ENCODE measurements around the gene MT1M.
"Not testable (repeated sequence)": the region's sequence is repeated elsewhere in the genome, so short reads cannot be mapped to it uniquely, and the experiment has no call there.

The MT1M gene

DNA sequence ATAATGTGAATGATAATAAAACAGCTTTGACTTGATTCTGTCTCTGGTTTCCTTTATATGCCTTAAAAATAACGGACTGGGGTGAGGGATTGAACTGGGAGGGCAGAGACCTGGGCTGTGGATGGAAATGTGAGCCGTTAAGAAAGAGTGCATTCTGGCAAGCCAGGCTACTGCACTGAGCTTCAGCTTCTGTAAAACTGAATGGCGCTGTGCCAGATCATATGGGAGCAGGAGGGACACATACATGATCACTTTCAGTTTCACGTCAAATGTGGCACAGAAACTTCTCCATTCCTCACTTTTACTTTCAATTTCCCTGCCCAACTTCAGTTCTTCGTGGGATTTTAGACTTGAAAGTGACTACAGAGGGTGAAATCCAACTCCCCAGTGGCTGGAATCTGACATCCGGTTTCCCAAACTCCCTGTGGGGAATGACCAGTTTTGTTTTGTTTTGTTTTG, 23.0 kb upstream of the MT1M start:
- no peak for DNase-seq

DNA sequence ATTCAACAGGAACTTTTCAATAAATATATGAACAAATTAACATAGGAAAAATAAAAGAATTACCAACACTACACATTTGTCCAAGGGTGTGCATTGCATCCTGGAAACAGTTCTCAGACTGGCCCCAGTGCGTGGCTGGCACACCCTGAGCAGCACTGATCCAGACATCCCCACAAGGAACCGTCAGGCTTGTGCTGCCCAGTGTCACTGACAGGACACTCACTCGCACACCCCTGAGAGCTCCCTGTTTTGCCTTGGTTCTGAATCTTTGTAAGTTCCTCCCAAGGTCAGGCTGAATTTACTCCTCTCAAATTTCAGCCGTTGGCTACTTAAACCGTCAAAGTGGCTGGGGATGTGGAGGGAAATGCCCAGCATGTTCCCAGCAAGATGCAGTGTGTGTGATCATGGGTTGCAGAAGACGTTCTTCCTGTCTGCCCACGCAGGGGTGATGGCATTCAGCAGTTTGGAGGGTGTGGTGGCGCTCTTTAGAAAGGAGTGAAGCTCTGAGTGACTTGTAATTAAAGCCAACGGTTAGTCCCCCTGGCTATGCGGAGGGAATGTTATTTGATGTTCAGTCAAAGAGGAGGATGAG, 22.3 kb upstream of the MT1M start:
- DNase-seq, result no peak

DNA sequence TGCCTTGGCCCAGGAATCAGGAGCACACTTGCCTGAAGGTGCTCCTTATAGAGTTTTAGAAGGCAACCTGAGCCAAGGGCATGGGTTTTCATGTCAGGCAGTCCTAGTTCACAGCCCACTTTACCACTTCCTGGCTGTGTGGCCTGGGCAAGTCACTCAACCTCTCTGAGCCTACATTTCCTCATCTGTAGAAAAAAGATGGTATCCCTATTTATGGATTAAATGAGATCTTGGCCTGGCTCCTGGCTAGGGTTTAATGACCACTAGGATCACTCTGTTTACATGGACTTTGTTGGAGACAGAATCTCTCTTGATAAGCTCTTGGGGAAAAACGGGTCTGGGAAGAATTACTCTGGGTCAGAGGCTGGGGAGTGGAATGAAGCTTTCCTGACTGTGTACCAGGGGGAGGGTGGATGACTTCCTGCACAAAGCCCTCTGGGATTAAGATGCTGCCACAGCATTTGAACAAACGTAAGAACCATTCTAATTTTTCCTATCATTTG, 21.8 kb upstream of the MT1M start:
- no peak for DNase-seq

DNA sequence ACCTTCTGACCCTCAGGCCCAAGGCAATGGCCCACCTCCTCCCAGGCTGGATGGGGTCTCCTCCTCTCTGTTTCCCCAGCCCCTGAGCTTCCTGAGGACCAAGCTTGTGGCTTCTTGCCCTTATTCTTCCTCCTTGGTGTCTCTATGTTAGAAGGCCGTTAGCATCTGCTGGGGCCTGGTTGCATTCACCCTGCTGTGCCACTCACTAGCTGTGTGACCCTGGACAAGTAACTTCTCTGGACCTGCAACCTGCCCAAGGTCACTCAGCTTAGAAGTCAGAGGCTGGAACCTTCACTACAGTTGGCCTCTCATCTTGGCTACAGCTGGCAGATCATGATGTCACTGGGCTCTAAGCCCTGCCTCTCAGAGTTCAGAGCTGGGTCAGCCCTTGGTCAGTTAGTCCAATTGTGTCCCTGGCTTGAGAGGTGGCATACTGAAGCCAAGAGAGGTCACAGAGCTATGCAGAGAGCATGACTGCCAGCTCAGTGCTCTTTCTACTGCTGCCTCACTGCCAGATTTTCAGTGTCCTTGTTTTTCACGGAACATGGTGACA, 21.1 kb upstream of the MT1M start:
- DNase-seq, result no peak

DNA sequence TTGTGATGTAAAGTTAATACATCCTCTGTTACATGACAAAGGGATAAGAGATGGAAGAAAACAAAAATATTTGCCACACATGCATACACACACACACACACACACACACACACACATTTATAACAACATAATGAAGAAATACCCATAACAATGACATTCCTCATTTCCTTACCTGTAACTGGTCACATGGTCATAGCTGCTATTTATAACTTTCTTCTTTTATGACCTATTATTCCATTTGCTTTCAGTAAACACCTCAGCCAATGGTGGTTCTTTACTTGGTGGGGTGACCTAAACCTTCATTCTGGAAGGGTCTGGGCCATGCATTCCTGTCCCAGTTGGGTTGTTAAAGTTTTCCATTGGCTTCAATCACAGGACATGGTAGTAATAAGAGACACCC, 18.8 kb upstream of the MT1M start:
- no peak for DNase-seq

DNA sequence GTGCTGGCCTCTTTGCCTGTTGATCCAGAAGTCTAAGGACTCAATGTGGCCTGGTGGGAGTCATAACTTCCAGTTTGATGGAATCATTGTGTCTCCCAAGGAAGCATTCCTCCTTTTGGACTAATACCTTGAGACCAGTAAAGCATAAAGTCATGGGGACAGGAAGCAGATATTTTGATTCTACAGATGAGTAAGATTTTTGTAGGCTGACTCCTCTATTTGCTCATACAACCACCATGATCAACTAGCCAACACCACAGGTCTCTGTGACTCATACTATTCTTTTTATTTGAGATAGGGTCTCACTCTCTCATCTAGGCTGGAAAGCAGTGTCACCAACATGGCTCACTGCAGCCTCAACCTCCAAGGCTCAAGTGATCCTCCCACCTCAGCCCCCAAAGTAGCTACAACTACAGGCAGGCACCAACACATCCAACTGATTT, 17.9 kb upstream of the MT1M start:
- DNase-seq, result no peak

DNA sequence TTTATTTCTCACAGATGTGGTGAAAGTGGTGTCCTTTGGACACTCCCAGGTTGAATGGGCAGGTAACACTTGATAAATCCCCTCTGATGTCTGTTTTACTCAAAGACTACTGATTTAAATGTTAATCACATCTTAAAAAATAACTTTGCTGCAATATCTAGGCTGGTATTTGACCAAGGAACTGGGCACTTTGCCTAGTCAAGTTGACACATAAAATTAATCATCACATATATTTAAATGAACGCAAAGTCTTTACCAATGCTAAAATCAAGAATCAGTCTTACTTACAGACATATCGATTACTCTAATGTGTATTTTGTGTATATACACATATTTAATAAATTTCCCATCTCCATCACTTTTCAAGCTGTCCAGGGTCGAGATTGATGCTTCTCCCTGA, 17.1 kb upstream of the MT1M start:
- DNase-seq, result no peak

DNA sequence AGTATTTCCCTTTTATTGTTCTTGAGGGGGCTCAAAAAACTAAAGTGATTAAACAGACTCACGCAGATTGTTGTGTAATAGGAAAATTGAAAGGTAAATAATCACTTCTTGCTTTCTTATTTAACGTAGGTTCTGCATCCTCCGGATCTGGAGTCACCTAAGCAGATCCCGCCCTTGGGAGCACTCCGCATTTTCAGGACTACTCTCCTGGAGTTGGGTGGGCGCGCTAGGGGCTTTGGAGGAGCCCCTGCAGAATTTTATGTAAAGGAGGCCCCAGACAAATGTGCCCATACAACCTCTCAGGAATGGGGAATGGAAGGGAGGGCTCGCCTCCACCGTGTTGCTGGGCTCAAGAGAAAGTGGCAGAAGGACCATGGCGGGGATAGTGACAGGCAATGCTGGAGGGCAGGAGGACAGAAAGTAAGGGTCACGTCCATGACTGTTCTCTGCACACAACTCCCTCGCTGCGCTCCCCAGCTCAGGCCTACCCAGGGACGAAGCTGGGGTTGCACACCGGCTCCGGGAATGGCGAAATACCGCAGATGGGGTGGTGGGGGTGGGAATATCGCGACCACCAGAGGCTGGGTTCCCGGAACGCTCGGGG, 15.7 kb upstream of the MT1M start:
- DNase-seq, result no peak

DNA sequence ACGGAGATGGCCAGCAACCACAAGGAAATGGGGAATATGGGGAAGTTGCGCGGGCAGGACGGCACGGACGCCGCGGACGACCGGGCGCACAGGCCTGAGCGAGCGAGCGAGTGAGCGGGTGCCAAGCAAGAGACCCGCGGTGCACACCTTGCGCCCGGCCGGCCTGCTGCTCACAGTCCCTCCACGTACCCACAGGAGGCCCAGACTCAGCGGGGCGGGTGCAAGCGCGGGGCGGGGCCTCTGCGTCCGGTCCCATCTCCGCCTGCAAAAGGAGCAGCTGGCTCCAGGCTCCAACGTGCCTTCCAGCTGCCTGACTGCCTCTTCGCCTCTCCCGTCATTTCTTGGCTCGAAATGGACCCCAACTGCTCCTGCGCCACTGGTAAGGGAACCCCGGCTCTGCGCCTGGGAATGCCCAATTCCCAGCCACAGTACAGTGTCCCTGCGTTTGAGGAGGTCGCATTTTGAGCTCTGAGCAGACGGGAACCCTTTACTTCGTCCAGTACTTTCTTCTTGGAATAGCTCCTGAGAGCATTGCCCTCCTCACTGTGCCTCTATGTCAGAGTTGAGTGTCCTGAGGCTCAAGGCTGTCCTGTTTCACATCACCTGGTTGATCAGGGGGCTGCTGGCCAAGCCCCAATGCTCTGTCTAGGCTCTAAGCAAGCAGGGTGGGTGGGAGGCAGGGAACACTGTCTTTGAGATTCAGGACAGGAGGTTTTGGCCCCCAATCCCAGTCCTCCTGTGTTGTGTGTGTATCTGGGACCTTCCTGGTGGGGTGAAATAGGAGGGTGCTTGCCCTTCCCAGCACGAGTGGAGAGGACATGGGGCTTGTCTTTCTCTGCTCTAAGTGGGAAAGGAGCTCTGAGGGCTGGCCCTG, 15.0 kb upstream of the MT1M start:
- no peak for DNase-seq

DNA sequence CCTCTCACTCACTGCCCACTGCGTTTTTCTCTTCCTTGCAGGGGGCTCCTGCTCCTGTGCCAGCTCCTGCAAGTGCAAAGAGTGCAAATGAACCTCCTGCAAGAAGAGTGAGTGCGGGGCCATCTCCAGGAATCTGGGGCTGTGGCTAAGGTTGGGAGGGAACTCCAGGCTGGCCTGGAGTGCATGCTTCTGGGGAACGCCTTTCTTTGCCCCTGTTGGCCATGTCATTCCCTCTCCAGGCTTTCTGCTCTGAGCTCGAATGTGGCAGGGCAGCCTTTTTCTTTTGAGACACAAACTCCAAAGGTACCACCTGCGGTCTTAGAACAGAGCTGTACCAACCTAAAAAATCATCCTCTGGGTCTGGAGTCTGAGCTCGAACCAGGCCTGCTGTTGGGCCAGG, 14.3 kb upstream of the MT1M start:
- DNase-seq, result no peak

DNA sequence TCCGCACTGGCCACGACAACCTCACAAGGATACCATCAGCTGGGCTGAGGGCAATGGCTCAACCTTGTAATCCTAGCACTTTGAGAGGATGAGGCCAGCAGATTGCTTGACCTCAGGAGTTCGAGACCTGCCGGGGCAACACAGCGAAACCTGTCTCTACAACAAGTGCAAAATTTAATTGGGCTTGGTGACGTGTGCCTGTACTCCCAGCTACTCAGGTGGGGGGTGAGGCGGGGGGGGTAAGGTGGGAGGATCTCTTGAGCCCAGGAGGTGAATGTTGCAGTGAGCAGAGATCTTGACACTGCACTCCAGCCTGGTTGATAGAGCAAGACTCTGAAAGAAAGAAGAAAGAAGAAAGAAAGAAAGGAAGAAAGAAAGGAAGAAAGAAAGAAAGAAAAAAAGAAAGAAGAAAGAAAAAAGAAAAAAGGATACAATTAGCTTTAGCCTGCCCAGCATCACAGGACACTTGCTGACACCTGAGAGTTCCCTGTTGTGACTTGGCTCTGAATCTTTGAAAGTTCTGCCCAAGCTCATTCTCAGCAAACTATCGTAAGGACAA, 12.0 kb upstream of the MT1M start:
- DNase-seq, result no peak

DNA sequence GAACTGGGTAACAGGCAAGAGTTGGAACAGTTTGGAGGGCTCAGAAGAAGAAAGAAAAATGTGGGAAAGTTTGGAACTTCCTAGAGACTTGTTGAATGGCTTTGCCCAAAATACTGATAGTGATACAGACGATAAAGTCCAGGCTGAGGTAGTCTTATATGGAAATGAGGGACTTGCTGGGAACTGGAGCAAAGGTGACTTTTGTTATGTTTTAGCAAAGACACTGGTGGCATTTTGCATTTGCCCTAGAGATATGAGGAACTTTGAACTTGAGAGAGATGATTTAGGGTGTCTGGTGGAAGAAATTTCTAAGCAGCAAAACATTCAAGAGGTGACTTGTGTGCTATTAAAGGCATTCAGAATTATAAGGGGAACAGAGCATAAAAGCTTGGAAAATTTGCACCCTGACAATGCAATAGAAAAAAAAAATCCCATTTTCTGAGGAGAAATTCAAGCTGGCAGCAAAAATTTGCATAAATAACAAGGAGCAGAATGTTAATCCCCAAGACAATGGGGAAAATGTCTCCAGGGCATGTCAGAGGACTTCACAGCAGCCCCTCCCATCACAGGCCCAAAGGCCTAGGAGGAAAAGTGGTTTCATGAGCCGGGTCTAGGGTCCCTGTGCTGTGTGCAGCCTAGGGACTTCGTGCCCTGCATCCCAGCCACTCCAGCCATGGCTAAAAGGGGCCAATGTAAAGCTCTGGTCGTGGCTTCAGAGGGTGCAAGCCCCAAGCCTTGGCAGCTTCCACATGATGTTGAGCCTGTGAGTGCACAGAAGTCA, 10.6 kb upstream of the MT1M start:
- DNase-seq, result not testable (repeated sequence)

DNA sequence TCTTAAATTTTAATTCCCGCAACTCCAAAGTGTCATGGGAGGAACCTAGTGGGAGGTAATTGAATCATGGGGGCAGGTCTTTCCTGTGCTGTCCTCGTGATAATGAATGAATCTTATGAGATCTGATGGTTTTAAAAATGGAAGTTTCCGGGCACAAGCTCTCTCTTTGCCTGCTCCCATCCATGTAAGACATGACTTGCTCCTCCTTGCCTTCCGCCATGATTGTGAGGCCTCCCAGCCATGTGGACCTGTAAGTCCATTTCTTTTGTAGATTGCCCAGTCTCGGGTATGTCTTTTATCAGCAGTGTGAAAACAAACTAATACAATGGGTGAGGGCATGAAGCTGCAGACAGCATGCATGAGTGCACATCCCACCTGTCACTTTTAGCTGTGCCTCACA, 9.3 kb upstream of the MT1M start:
- DNase-seq, result not testable (repeated sequence)

DNA sequence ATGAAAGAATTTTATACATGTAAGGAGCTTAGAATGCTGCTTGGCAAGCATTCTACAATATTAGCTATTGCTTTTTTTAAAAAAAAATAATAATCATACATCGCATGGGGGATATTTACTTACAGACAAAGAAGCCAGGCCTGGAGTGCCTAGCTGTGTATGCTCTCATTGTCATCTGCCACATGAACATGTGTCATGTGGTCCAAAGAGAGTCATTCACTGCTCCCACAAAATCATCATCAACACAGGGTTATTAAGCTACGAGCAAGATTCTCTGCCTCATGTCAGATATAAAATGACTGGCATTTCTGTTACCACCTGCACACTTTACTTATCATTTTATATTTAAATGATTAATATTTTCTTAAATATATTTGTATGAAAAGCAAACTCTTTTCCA, 8.8 kb upstream of the MT1M start:
- DNase-seq, result no peak

DNA sequence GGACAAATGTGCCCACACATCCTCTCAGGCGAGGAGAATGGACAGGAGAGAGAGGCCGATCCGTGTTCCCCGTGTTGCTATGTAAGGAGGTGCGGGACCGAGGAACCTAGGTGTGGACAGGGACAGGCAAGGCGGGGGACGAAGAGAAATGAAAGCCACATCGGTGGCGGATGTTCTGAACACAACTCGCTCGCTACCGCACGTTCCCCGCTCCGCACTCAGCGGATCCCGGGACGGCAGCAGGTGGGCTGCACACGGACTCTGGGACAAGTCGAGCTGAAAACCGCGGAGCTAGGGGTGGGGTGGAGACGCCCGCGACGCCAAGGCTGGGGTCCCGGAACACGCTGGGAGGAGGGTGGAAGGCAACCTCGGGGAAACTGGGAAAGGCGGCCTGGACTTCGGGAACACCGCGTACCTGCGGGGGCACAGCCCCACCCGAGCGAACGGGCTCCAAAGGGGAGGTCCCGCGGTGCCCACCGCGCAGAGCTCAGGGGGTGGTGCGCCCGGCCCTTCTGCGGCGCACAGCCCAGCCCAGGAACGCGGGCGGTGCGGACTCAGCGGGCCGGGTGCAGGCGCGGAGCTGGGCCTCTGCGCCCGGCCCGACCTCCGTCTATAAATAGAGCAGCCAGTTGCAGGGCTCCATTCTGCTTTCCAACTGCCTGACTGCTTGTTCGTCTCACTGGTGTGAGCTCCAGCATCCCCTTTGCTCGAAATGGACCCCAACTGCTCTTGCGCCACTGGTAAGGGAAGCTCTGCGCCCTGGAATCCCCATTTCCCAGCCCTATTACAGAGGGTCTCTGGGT, 7.1 kb upstream of the MT1M start, which contains the start of gene MT1E:
Gene MT1E (plus strand): TSS at position 642 of the 803 bp plus-strand sequence. CDS start 71 bp downstream, at position 713.
- DNase-seq, result no peak

DNA sequence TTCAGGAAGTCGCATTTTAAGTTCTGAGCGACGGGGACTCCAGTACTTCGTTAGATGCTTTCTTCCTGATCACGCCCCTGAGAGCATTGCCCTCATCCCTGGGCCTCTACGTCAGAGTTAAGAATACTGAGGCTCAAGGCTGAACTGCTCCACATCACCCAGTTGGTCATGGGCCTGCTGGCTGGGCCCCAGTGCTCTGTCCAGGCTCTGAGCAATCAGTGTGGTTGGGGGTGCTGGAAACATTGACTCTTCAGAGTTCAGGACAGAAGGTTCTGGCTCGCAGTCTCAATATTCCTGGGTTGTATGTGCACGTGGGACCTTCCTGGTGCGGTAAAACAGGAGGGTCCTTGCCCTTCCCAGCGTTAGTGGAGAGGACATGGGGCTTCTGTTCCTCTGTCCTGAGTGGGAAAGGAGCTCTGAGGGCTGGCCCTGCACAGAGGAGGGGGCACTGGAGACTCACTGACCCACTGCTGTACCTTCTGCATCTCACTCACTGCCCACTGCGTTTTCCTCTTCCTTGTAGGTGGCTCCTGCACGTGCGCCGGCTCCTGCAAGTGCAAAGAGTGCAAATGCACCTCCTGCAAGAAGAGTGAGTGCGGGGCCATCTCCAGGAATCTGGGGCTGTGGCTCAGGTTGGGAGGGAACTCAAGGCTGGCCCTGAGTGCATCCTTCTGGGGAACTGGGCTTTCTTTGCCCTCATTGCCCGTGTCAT, 6.4 kb upstream of the MT1M start:
- no peak for DNase-seq

DNA sequence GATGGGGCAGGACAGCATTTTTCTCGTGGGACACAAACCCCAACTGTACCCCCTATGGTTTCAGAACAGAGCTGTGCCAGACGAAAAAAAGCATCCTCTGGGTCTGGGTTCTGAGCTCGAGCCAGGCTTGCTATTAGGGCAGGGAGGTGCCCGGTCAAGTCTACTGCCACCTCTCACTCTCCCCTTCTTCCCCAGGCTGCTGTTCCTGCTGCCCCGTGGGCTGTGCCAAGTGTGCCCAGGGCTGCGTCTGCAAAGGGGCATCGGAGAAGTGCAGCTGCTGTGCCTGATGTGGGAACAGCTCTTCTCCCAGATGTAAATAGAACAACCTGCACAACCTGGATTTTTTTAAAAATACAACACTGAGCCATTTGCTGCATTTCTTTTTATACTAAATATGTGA, 5.8 kb upstream of the MT1M start:
- no peak for DNase-seq

DNA sequence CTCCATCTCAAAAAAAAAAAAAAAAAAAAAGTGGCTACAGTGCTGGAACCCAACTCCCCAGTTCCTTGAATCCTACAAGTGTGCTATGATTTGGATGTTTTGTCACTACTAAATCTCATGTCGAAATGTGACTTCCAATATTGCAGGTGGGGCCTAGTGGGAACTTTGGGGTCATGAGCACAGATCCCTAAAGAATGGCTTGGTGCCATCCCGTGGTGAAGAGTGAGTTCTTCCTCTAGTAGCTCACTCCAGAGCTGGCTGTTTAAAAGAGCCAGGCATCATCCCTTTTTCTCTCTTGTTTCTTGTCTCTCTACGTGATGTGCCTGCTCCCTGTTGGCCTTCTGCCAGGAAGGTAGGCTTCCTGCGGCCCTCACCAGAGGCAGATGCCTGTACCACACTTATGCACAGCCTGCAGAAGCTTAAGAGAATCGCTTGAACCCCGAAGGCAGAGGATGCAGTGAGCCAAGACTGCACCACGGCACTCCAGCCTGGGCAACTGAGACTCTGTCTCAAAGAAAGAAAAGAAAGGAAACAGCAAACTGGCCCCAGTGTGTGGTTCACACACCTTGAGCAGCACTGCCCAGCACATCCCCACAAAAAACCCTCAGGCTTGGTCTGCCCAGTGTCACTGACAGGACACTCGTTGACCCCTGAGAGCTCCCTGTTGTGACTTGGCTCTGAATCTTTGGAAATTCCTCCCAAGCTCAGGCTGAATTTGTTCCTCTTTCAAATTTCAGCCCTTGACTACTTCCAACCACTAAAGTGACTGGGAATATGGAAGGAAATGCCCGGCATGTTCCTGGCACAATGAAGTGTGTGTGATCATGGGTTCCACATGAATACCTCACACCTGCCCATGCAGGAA, 3.7 kb upstream of the MT1M start:
- no peak for DNase-seq

DNA sequence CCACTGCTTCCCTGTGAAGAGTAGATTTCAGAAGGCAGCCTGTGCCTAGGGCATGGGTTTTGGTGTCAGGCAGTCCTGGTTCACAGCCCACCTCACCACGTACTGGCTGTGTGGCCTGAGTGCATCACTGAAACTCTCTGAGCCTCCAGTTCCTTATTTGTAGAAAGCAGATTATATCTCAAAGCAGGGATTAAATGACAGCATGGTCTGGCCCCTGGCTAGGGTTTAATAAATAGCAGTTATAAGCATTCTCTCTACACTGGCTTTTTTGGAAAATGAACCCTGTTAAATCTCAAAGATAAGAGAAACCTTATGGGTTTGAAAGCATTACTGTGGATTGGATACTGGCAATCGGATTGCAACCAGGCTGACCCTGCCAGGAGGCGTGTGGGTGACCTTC, 2.9 kb upstream of the MT1M start:
- DNase-seq, result no peak

DNA sequence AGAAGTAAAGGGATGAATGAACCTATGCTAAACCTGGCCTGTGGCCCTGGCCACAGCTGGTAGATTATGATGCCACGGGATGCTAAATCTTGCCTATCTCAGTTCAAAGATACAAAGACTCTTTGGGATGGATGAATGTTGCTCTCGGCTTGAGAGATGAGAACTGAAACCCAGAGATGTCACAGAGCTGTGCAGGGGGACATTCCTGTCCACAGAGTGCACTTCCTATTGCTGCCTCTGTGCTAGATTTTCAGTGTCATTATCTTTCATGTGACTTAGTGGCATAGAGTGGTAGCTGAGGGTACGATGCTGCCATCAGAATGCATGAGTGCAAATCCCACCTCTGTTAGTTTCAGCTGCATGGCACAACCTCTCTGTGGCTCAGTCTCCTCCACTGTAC, 2.3 kb upstream of the MT1M start:
- DNase-seq, result no peak
